OCI-LY1 (cell line): ENCODE results near the gene TMEM212.

Experiments
- H2AFZ ChIP-seq: fragments of 200-600 bp; sonication (generic), shearing (Covaris generic); 2 replicates; pipeline ENCODE4 v1.6.0; 2014; ENCODE audit warnings: antibody characterized with exemption, mild to moderate bottlenecking, low read length
- H3F3A ChIP-seq: fragments of 200-600 bp; sonication (generic), shearing (Covaris generic); 2 replicates; pipeline ENCODE4 v1.6.0; 2014; ENCODE audit warnings: mild to moderate bottlenecking, antibody characterized with exemption, low read length, moderate library complexity; ENCODE audit not compliant: insufficient read depth
- H3K27ac ChIP-seq: fragments of 200-600 bp; sonication (generic); 2 replicates; pipeline ENCODE4 v1.5.1; 2014; ENCODE audit warnings: low read length, mixed run types, mild to moderate bottlenecking, low read depth; ENCODE audit not compliant: poor library complexity, severe bottlenecking
- H3K27me3 ChIP-seq: fragments of 200-600 bp; sonication (generic); 2 replicates; pipeline ENCODE4 v1.6.0; 2014; ENCODE audit warnings: antibody characterized with exemption, mild to moderate bottlenecking, low read length, moderate library complexity; ENCODE audit not compliant: insufficient read depth
- H3K36me3 ChIP-seq: fragments of 200-600 bp; sonication (generic); 2 replicates; pipeline ENCODE4 v1.6.1; 2014; ENCODE audit warnings: mild to moderate bottlenecking, antibody characterized with exemption, low read length, moderate library complexity, mixed read lengths; ENCODE audit not compliant: insufficient read depth
- H3K4me1 ChIP-seq: fragments of 200-600 bp; sonication (generic); 2 replicates; pipeline ENCODE4 v1.5.1; 2014; ENCODE audit warnings: mild to moderate bottlenecking, low read length, moderate library complexity; ENCODE audit not compliant: insufficient read depth, severe bottlenecking
- H3K4me2 ChIP-seq: fragments of 200-600 bp; sonication (generic), shearing (Covaris generic); 2 replicates; pipeline ENCODE4 v1.6.1; 2014; ENCODE audit warnings: low read length
- H3K4me3 ChIP-seq: fragments of 200-600 bp; sonication (generic); 2 replicates; pipeline ENCODE4 v1.5.1; 2014; ENCODE audit warnings: low read length, low read depth, mild to moderate bottlenecking, mixed read lengths; ENCODE audit not compliant: poor library complexity, severe bottlenecking
- H3K79me2 ChIP-seq: fragments of 200-600 bp; shearing (Covaris generic); 2 replicates; pipeline ENCODE4 v1.6.1; 2016; ENCODE audit warnings: mixed run types, low read length, mixed read lengths; ENCODE audit not compliant: insufficient read depth
- H3K9ac ChIP-seq: fragments of 200-600 bp; sonication (generic), shearing (Covaris generic); 2 replicates; pipeline ENCODE4 v1.6.1; 2014; ENCODE audit warnings: mild to moderate bottlenecking, low read length, mixed read lengths
- H3K9me2 ChIP-seq: fragments of 200-600 bp; sonication (generic), shearing (Covaris generic); 2 replicates; pipeline ENCODE4 v1.6.1; 2014; ENCODE audit warnings: low read depth, mild to moderate bottlenecking, low read length, mixed read lengths
- H3K9me3 ChIP-seq: fragments of 200-600 bp; shearing (Covaris generic); 2 replicates; pipeline ENCODE4 v1.6.1; 2014; ENCODE audit warnings: low read length, mixed read lengths
- H4K20me1 ChIP-seq: fragments of 200-600 bp; sonication (generic), shearing (Covaris generic); 2 replicates; pipeline ENCODE4 v1.6.0; 2016; ENCODE audit warnings: mild to moderate bottlenecking, low read length; ENCODE audit not compliant: insufficient read depth
- CTCF ChIP-seq: fragments of 200-600 bp; sonication (generic), shearing (Covaris generic); IDR thresholded peaks from 2 replicates; pipeline ENCODE4 v1.5.1; 2017; ENCODE audit warnings: mild to moderate bottlenecking, antibody characterized with exemption, low read length, moderate library complexity, mixed read lengths
- EZH2 ChIP-seq: fragments of 200-600 bp; sonication (generic), shearing (Covaris generic); IDR thresholded peaks from 2 replicates; pipeline ENCODE4 v1.8.0; 2017; ENCODE audit warnings: borderline replicate concordance, mixed run types, mild to moderate bottlenecking, antibody characterized with exemption, low read length, moderate library complexity, mixed read lengths

The TMEM212 gene

DNA sequence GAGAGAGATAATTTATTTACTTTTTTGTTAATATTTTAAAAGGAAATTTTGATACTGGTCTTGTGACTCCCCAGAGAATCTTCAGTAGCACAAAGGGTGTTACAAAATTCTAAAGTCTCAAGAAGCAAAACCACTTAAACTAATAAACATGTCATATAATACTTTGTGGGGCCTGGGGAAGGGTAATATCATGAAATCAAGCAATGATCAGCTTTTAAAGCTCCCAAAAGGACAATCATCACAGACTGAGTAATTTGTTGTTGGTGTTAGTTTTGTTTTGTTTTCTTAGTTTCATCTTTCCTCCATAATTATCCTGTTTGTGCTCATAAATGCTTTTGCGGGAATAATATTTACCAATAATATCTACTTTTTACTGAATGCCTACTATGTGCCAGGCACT lies 55.0 kb downstream of the TMEM212 start:
- H3K9ac ChIP-seq = no peak overlapping the region
- H3K9me3 ChIP-seq = no peaks in the 10 kb centered on the region
- no peak overlapping the region for H3K4me2 ChIP-seq
- H3K4me1 ChIP-seq = no peaks in the 10 kb centered on the region
- H3K27me3 ChIP-seq = no peaks in the 10 kb centered on the region
- no peaks in the 10 kb centered on the region for H3F3A ChIP-seq
- no peaks in the 10 kb centered on the region for H3K9me2 ChIP-seq
- H3K79me2 ChIP-seq = no peaks in the 10 kb centered on the region
- H3K36me3 ChIP-seq = no peaks in the 10 kb centered on the region
- H3K4me3 ChIP-seq = no peak overlapping the region
- H2AFZ ChIP-seq = no peak overlapping the region
- no peak overlapping the region for H3K27ac ChIP-seq
- TF ChIP-seq EZH2 = no peak
- no peak for TF ChIP-seq CTCF
- no peaks in the 10 kb centered on the region for H4K20me1 ChIP-seq

GRCh38 chr3:171900446-171900845 lies 57.3 kb downstream of the TMEM212 start:
- Histone ChIP-seq H3K4me2 (no peak overlapping the region), H3K4me1 (no peaks in the 10 kb centered on the region), H4K20me1 (no peaks in the 10 kb centered on the region), H3K9ac (no peak overlapping the region), H3K4me3 (no peak overlapping the region), H3K9me2 (no peaks in the 10 kb centered on the region), H3K27ac (no peak overlapping the region), H3K27me3 (no peaks in the 10 kb centered on the region), H3F3A (no peaks in the 10 kb centered on the region), H3K9me3 (no peaks in the 10 kb centered on the region), H2AFZ (no peak overlapping the region), H3K79me2 (no peaks in the 10 kb centered on the region), H3K36me3 (no peaks in the 10 kb centered on the region)
- TF ChIP-seq CTCF (no peak), EZH2 (no peak)

- Histone ChIP-seq H3K27me3 (no peaks in the 10 kb centered on the region), H3K79me2 (no peaks in the 10 kb centered on the region), H2AFZ (no peak overlapping the region), H3K9me2 (no peaks in the 10 kb centered on the region), H3K36me3 (no peaks in the 10 kb centered on the region), H3F3A (no peaks in the 10 kb centered on the region), H3K9me3 (no peaks in the 10 kb centered on the region), H3K9ac (no peak overlapping the region), H3K4me2 (no peak overlapping the region), H3K4me3 (no peak overlapping the region), H3K27ac (no peak overlapping the region), H3K4me1 (no peaks in the 10 kb centered on the region), H4K20me1 (no peaks in the 10 kb centered on the region)
- TF ChIP-seq EZH2 (no peak), CTCF (no peak)
Measured at GRCh38 chr3:171901615-171902312, 58.6 kb downstream of the TMEM212 start.
